HG02588 (cell line): ENCODE data around the gene XXYLT1.

Source experiments
- ATAC-seq: cut with Tn5 transposase; IDR thresholded peaks from one replicate; pipeline ENCODE4 v1.9.1; 2021; ENCODE audit warnings: mild to moderate bottlenecking, moderate library complexity; ENCODE audit not compliant: unreplicated experiment

The XXYLT1 gene

GRCh38 chr3:195139091-195139875, 131.7 kb downstream of the XXYLT1 start:
- peak; percentile 73 for ATAC-seq

- no peak for ATAC-seq
These were observed 133.0 kb downstream of the XXYLT1 start for GRCh38 chr3:195137638-195138588.

GRCh38 chr3:195135917-195136316, 135.0 kb downstream of the XXYLT1 start:
- no peak for ATAC-seq

GRCh38 chr3:195134431-195134830, 136.5 kb downstream of the XXYLT1 start:
- ATAC-seq: no peak

GRCh38 chr3:195133462-195133861, 137.5 kb downstream of the XXYLT1 start:
- ATAC-seq: peak; percentile 31

- ATAC-seq: no peak
These were observed 137.9 kb downstream of the XXYLT1 start for GRCh38 chr3:195133013-195133412.

GRCh38 chr3:195131176-195131575, 139.8 kb downstream of the XXYLT1 start:
- no peak for ATAC-seq

- peak; percentile 82 for ATAC-seq
These were observed 141.1 kb downstream of the XXYLT1 start for GRCh38 chr3:195129644-195130492.

- no peak for ATAC-seq
These were observed 141.8 kb downstream of the XXYLT1 start for GRCh38 chr3:195129072-195129643.

GRCh38 chr3:195128255-195129071, 142.5 kb downstream of the XXYLT1 start:
- ATAC-seq: no peak

- ATAC-seq: no peak
These were observed 144.8 kb downstream of the XXYLT1 start for GRCh38 chr3:195126056-195126605.

- ATAC-seq: no peak
These were observed 145.3 kb downstream of the XXYLT1 start for GRCh38 chr3:195125646-195126045.

- ATAC-seq: no peak
These were observed 146.5 kb downstream of the XXYLT1 start for GRCh38 chr3:195124378-195124992.

GRCh38 chr3:195123281-195123691, 147.7 kb downstream of the XXYLT1 start:
- no peak for ATAC-seq

- no peak for ATAC-seq
These were observed 148.7 kb downstream of the XXYLT1 start for GRCh38 chr3:195122261-195122660.

- ATAC-seq: no peak
These were observed 150.7 kb downstream of the XXYLT1 start for GRCh38 chr3:195120267-195120601.

- ATAC-seq: no peak
These were observed 151.3 kb downstream of the XXYLT1 start for GRCh38 chr3:195119461-195120266.

GRCh38 chr3:195118671-195119070, 152.3 kb downstream of the XXYLT1 start:
- ATAC-seq: no peak
